ENCODE results near the gene HACD2.

The HACD2 gene

DNA sequence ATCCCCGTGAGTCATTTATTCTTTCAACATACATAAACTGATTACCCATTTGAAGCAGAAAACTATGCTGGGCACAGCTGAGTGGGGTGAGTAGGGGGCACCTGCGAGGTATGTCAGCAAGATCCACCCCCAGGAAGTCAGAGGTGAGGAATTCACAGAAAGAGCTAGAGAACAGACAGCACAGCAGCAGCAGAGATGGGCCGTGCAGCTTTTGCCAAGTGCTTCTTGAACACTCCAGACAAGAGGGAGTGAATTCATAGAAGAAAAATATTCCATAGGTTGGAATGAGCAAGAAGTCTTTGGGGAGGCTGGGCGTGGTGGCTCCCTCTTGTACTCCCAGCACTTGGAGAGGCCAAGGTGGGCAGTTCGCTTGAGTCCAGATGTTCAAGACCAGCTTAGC is 126.6 kb downstream of the HACD2 start:
- DNase-seq (ENCODE audit: low read depth) = no peak
- no peak overlapping the region for H3K4me3 ChIP-seq (ENCODE audit: low read length)
- TF ChIP-seq, protein P1, sequence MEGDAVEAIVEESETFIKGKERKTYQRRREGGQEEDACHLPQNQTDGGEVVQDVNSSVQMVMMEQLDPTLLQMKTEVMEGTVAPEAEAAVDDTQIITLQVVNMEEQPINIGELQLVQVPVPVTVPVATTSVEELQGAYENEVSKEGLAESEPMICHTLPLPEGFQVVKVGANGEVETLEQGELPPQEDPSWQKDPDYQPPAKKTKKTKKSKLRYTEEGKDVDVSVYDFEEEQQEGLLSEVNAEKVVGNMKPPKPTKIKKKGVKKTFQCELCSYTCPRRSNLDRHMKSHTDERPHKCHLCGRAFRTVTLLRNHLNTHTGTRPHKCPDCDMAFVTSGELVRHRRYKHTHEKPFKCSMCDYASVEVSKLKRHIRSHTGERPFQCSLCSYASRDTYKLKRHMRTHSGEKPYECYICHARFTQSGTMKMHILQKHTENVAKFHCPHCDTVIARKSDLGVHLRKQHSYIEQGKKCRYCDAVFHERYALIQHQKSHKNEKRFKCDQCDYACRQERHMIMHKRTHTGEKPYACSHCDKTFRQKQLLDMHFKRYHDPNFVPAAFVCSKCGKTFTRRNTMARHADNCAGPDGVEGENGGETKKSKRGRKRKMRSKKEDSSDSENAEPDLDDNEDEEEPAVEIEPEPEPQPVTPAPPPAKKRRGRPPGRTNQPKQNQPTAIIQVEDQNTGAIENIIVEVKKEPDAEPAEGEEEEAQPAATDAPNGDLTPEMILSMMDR (conservative IDR thresholded peaks at IDR 0.05; ENCODE audit: low read length) = no peak

DNA sequence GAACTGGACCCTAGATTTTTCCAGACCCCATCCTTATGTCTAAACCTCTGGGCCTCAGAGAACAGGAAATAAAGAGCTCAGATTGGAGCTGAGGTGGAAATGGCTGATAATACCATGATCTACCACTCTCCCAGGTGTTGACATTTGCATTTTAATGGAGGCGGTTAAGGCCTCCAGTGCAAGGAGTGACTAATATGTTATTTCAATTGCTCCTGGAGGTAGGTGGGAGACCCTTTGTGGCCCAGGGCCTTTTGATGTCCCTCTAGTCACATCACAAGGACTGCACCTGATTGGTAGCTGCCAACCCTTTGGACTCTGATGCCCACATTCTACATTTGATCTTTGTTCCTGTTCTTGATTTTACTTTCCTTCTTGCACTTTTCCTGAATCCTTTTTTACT is 127.0 kb downstream of the HACD2 start:
- no peak overlapping the region for H3K4me3 ChIP-seq (ENCODE audit: low read length)
- TF ChIP-seq, protein P1 (conservative IDR thresholded peaks at IDR 0.05; ENCODE audit: low read length) = no peak
- DNase-seq (ENCODE audit: low read depth) = no peak

DNA sequence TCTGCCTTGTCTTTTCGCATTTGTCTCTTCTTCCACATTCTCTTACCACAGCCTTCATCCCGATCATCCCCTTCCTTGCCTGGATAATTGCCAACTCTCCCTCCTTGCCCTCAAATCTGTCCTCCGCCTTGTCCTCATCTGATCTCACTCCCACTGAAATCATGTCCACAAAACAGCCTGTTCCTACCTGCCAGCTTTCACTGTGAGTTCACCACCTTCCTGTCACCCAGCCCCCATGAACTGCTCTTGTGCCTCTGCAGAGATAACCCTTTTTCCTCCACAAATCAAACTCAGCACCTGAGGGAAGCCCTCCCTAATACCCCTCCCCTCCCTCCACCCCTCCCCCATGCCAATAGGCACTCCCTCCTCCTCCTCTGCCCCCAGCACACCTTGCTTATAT is 131.2 kb downstream of the HACD2 start:
- no peak for DNase-seq (ENCODE audit: low read depth)
- H3K4me3 ChIP-seq (ENCODE audit: low read length) = no peak overlapping the region
- TF ChIP-seq, protein P1 (conservative IDR thresholded peaks at IDR 0.05; ENCODE audit: low read length) = no peak

DNA sequence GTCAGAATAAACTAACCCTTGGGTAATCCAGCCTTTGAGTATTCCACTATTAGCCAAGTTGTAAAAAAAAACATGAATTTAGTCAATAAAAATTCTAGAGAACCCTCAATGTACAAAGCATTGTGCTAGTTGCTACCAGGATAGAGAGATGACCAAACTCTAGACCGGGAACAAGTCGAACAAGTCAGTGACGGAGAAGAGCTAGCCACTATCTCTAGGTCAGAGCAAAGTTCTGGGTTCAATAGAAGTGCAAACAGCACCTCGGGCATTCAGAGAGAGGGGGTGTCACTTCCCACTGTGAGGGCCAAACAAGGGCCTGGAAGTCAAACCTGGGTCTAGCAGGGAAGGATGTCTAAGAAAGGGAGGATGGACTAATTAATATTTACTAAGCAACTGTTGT is 133.7 kb downstream of the HACD2 start:
- H3K4me3 ChIP-seq (ENCODE audit: low read length) = no peak overlapping the region
- TF ChIP-seq, protein P1 (conservative IDR thresholded peaks at IDR 0.05; ENCODE audit: low read length) = no peak
- DNase-seq (ENCODE audit: low read depth) = no peak

DNA sequence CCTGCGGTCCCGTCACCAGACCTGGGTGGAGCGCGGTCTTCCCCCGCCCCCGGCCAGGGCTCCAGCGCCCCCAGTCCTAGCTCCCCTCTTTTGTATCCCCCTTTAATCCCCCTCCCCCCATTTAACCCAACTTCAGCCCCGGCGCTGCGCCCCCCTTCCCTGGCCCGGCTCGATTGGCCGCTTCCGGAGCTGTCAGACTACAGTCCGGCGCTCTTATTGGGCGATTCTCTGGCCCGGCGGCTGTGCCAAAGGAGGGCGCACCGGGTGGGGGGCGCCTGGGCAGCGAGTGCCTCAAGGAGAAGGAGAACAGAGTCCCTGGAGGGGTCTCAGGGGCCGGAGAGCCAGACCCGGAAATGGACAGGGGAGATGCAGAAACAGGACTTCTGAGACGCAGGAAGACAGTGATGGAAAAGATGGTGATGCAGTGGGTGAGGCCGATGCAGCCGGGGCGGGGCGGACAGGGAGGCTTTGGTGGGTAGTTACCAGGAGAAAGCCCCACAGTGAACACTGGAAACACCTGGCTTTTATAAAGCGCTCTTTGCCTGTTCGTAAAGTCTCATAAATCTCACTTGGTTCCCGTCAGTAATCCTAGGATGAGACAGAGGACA is 134.8 kb downstream of the HACD2 start:
- no peak for DNase-seq (ENCODE audit: low read depth)
- H3K4me3 ChIP-seq (ENCODE audit: low read length) = peak overlapping the region; percentile 56
- TF ChIP-seq, protein P1 (conservative IDR thresholded peaks at IDR 0.05; ENCODE audit: low read length) = no peak

DNA sequence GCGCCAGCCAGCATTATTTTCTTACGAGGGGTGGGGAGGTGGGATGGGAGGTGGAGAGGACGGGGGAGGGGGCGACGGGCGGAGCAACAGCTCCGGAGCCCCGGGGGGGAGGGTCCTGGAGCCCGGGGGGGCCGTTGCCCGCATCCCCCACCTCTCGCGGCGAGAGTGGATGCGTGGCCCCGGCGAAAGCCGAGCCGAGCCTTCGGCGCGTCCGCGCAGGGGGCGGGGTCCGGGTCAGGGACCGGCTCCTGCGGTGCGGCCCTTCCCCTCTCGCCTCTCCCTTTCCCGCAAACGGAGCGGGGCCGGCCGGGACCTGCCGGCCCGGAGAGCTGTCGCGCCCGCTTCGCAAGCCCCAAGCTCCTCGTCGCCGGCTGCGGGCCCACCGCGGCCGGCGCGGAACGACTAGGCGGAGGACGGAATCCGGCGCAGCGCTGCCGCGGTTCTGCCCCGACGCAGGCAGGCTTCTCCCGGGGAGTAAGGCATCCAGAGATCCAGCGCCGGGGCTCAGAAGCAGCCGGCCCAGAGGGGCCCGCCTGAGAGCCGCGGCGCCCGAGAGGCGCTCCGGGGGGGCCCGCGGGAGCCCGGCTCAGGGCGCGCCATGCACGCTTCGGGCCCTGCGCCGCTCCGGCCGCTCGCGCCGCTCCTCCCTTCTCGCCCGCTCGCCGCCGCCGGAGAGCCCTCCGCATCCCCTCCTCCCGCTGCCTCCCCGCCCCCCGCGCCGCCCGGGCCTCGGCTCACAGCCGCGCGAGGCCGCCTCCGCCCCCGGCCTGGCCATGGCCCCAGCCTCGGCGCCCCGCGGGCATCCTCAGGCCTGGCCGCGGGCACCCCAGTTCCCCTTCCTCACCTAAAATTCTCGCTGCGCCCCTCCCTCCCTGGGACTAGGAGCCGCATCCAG is 135.5 kb downstream of the HACD2 start:
- TF ChIP-seq, protein P1 (conservative IDR thresholded peaks at IDR 0.05; ENCODE audit: low read length) = no peak
- H3K4me3 ChIP-seq (ENCODE audit: low read length) = peak overlapping the region; percentile 56
- DNase-seq (ENCODE audit: low read depth) = peak; percentile 13
